HL-60 (cell line): ENCODE measurements around the gene NALCN.

Experiments
- DNase-seq, 2 experiments: peaks; one replicate each; pipeline ENCODE4 v3.0.0-alpha.2; 2010 to 2020; ENCODE audit warnings: low read depth in 1 of 2, low spot score in 1 of 2
- H3K27ac ChIP-seq: fragments of 250-450 bp; sonication (Bioruptor Pico); replicated peaks from 2 replicates; pipeline ENCODE4 v1.5.1; 2020; ENCODE audit warnings: mild to moderate bottlenecking, moderate library complexity
- H3K27me3 ChIP-seq: fragments of 250-450 bp; sonication (Bioruptor Pico); 2 replicates; pipeline ENCODE4 v1.5.1; 2021; ENCODE audit warnings: mild to moderate bottlenecking, moderate library complexity; ENCODE audit not compliant: insufficient read depth, poor library complexity, severe bottlenecking
- H3K4me3 ChIP-seq: replicated peaks from 2 replicates; pipeline ENCODE4 v1.5.1; 2011; ENCODE audit warnings: mild to moderate bottlenecking, control low read depth, low read length; ENCODE audit not compliant: insufficient read depth
- CTCF ChIP-seq: IDR thresholded peaks from one replicate; pipeline ENCODE4 v1.5.1; 2011; ENCODE audit warnings: low read length, control low read depth, inconsistent platforms; ENCODE audit not compliant: insufficient read depth
- GABPA ChIP-seq: IDR thresholded peaks from 2 replicates; pipeline ENCODE4 v1.6.1; 2012; ENCODE audit warnings: low read depth
- POLR2AphosphoS5 ChIP-seq: IDR thresholded peaks from 2 replicates; pipeline ENCODE4 v1.6.1; 2012; ENCODE audit warnings: low read depth
- SPI1 ChIP-seq: IDR thresholded peaks from 2 replicates; pipeline ENCODE4 v1.6.1; 2012; ENCODE audit warnings: low read depth, mild to moderate bottlenecking, borderline replicate concordance
- TF ChIP-seq, protein P1 (sequence below): IDR thresholded peaks from 2 replicates; pipeline ENCODE4 v1.6.1; 2012; ENCODE audit warnings: low read depth; ENCODE audit not compliant: insufficient replicate concordance

NALCN gene

GRCh38 chr13:101231751-101232428 lies 184.4 kb downstream of the NALCN start:
- no peak overlapping the region for H3K4me3 ChIP-seq
- H3K27me3 ChIP-seq = no peaks in the 10 kb centered on the region
- no peak overlapping the region for H3K27ac ChIP-seq
- TF ChIP-seq SPI1 (no peak), GABPA (no peak), POLR2AphosphoS5 (no peak), CTCF (no peak)
- TF ChIP-seq, protein P1, sequence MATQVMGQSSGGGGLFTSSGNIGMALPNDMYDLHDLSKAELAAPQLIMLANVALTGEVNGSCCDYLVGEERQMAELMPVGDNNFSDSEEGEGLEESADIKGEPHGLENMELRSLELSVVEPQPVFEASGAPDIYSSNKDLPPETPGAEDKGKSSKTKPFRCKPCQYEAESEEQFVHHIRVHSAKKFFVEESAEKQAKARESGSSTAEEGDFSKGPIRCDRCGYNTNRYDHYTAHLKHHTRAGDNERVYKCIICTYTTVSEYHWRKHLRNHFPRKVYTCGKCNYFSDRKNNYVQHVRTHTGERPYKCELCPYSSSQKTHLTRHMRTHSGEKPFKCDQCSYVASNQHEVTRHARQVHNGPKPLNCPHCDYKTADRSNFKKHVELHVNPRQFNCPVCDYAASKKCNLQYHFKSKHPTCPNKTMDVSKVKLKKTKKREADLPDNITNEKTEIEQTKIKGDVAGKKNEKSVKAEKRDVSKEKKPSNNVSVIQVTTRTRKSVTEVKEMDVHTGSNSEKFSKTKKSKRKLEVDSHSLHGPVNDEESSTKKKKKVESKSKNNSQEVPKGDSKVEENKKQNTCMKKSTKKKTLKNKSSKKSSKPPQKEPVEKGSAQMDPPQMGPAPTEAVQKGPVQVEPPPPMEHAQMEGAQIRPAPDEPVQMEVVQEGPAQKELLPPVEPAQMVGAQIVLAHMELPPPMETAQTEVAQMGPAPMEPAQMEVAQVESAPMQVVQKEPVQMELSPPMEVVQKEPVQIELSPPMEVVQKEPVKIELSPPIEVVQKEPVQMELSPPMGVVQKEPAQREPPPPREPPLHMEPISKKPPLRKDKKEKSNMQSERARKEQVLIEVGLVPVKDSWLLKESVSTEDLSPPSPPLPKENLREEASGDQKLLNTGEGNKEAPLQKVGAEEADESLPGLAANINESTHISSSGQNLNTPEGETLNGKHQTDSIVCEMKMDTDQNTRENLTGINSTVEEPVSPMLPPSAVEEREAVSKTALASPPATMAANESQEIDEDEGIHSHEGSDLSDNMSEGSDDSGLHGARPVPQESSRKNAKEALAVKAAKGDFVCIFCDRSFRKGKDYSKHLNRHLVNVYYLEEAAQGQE = no peak
- no peak for DNase-seq

DNA sequence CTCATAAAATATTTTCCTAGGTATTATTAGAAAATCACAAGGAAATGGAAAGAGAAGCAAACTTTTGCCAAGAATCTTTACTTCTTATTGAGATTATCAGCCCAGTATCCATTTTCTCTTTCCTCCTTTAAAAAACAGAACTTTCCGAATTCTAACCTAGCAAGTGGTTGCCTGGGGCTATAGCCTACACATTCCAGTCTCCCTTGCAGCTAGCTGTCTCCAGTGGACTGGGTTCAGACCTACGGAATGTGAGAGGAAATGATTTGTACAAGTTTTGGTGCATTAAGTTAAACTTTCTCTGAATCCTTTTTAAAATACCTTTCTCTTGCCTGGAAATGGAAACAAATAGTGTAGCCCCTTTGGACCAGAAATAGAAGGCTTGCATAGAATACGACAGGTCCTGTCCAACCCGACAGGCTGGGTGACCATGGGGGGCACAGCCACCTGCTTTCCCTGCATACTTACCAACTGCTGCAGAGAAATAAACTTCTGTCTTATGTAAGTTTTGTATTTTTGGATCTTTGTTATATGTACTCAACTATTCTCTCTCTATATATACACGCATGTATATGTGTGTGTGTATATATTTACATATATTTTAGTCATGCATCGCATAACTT lies 185.9 kb downstream of the NALCN start:
- no peaks in the 10 kb centered on the region for H3K27me3 ChIP-seq
- no peak overlapping the region for H3K4me3 ChIP-seq
- no peak overlapping the region for H3K27ac ChIP-seq
- TF ChIP-seq POLR2AphosphoS5 (no peak), GABPA (no peak), CTCF (no peak)
- TF ChIP-seq, protein P1 = no peak
- DNase-seq = no peak

DNA sequence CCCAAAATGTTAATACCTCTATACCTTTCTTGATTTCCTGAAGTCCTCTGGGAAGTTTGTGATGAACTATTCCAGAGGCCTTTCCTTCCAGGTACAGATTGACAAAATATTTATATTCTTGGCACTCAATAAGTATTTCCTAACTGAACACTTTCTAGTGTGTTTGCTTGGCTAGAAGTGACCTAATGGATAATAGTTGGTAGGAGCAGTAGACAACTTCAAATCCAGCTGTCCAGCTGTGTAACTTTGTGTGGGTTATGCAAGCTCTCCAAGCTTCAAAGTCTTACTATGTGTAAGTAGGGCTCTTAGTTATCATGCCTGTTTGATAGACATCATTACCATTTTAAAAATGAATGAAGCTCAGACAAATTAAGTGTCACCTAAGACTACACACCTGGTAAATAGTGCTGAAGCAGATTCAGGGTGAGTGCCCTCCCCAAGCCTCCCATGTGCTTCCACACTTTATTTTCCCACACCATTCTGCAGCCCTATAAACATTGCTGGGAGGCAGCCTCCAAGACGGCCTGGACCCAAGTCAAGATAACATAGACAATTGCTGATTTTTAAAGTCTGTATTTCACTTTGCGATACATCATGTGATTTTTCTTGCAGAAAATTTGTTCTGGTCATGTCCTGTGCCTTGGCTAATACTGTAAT lies 196.6 kb downstream of the NALCN start:
- H3K4me3 ChIP-seq = no peak overlapping the region
- no peak overlapping the region for H3K27ac ChIP-seq
- TF ChIP-seq POLR2AphosphoS5 (no peak), CTCF (no peak), GABPA (no peak), SPI1 (no peak)
- TF ChIP-seq, protein P1 = no peak
- DNase-seq = no peak
- no peaks in the 10 kb centered on the region for H3K27me3 ChIP-seq
